Measurements from ENCODE around the gene LRRTM2. TPM values are rescaled to one million over a fixed set of nuclear protein-coding genes. Genes with fewer than 3 reads are reported as not detected.

Gene LRRTM2
- total RNA-seq, 1 donor from 2014 or later: 1.2 TPM

DNA sequence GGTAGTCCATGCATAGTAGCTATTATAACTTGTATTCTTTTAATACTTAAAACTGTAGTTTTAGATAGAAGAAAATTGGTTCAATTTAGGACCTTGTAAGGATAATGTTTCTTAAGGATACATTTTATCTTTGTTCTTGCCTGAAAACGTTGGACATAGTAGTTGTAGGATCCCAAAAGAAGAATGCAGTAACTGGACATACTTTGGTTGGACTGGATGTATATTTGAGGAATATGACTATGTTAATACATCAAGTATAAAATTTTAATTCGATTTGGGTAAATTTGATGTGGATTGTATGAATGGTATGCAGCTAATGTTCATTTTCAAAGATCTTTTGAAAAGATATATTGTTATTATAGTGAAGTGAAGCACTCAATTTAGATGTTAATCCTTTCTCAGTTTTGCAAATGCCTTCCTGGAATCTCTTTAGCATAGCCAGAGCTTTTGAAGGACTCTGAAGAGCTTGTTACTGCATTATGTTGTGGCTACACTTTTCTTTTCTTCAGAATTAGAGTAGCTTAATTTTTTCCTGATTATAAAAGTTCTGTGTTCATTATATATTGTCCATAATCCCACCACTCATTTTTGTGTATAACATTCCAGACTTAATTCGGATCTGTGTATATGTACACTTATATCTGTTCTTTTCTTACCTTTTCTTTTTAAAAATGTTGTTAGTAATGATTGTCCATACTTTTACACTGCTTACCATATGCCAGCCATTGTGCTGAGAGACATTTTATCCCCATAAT, 41.2 kb downstream of the LRRTM2 start:
- no peak overlapping the region for H3K4me3 ChIP-seq
- H3K4me1 ChIP-seq: peaks cover 23% of the 10 kb centered on the region
- intact Hi-C loops (cut with DNase I): no loop called here
- H3K27me3 ChIP-seq: no peaks in the 10 kb centered on the region
- peaks cover 0 to 11% of the 10 kb centered on the region in 2 donors for H3K36me3 ChIP-seq
- H3K9me3 ChIP-seq: no peaks in the 10 kb centered on the region
- no peak for TF ChIP-seq POLR2A (IDR thresholded peaks at IDR 0.05)
- TF ChIP-seq POLR2AphosphoS5 (IDR thresholded peaks at IDR 0.05; ENCODE audit: insufficient read depth in 1 of 2, low read depth in 1 of 2): no peak
- DNase-seq (ENCODE audit: extremely low spot score in 2 of 2): no peak
- H3K27ac ChIP-seq: no peak overlapping the region

- Histone ChIP-seq H3K27ac (no peak overlapping the region), H3K9me3 (no peaks in the 10 kb centered on the region), H3K36me3 (peaks cover 0 to 16% of the 10 kb centered on the region in 2 donors), H3K4me3 (no peak overlapping the region), H3K27me3 (no peaks in the 10 kb centered on the region), H3K4me1 (peaks cover 23% of the 10 kb centered on the region)
- intact Hi-C loops (cut with DNase I): no loop called here
- DNase-seq (ENCODE audit: extremely low spot score in 2 of 2): no peak
- TF ChIP-seq POLR2A (IDR thresholded peaks at IDR 0.05) (no peak), POLR2AphosphoS5 (IDR thresholded peaks at IDR 0.05; ENCODE audit: insufficient read depth in 1 of 2, low read depth in 1 of 2) (no peak)
- TF ChIP-seq, protein P1, sequence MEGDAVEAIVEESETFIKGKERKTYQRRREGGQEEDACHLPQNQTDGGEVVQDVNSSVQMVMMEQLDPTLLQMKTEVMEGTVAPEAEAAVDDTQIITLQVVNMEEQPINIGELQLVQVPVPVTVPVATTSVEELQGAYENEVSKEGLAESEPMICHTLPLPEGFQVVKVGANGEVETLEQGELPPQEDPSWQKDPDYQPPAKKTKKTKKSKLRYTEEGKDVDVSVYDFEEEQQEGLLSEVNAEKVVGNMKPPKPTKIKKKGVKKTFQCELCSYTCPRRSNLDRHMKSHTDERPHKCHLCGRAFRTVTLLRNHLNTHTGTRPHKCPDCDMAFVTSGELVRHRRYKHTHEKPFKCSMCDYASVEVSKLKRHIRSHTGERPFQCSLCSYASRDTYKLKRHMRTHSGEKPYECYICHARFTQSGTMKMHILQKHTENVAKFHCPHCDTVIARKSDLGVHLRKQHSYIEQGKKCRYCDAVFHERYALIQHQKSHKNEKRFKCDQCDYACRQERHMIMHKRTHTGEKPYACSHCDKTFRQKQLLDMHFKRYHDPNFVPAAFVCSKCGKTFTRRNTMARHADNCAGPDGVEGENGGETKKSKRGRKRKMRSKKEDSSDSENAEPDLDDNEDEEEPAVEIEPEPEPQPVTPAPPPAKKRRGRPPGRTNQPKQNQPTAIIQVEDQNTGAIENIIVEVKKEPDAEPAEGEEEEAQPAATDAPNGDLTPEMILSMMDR (IDR thresholded peaks at IDR 0.05): no peak
Observed at GRCh38 chr5:138833080-138833479, 42.1 kb downstream of the LRRTM2 start.

GRCh38 chr5:138832218-138832617, 42.9 kb downstream of the LRRTM2 start:
- intact Hi-C loops (cut with DNase I): no loop called here
- no peak overlapping the region for H3K4me3 ChIP-seq
- peaks cover 23% of the 10 kb centered on the region for H3K4me1 ChIP-seq
- peaks cover 0 to 25% of the 10 kb centered on the region in 2 donors for H3K36me3 ChIP-seq
- no peak for DNase-seq (ENCODE audit: extremely low spot score in 2 of 2)
- no peak for TF ChIP-seq POLR2A (IDR thresholded peaks at IDR 0.05)
- TF ChIP-seq, protein P1 (IDR thresholded peaks at IDR 0.05): no peak
- TF ChIP-seq POLR2AphosphoS5 (IDR thresholded peaks at IDR 0.05; ENCODE audit: insufficient read depth in 1 of 2, low read depth in 1 of 2): no peak
- H3K27ac ChIP-seq: no peak overlapping the region
- H3K9me3 ChIP-seq: no peaks in the 10 kb centered on the region
- H3K27me3 ChIP-seq: no peaks in the 10 kb centered on the region

DNA sequence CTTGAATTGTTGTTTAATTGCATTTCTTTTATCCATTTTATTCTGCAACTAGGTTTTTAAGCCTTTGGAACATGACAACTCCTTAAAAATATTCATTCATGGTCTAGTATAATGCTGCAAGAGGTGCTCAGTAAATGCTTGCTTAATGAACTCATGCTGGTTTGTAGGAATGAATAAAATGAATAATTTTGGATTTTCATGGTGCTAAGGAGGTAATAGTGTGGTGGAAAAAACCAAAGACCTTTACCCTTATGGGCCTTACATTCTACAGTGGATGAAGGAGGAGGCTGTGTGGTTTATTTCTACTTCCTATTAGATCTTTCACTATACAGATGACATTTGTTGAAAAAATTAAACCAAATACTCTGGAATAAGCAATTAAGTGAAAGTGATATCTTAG, 43.4 kb downstream of the LRRTM2 start:
- no peaks in the 10 kb centered on the region for H3K9me3 ChIP-seq
- TF ChIP-seq POLR2AphosphoS5 (IDR thresholded peaks at IDR 0.05; ENCODE audit: insufficient read depth in 1 of 2, low read depth in 1 of 2) (no peak), POLR2A (IDR thresholded peaks at IDR 0.05) (no peak)
- TF ChIP-seq, protein P1 (IDR thresholded peaks at IDR 0.05): no peak
- peaks cover 0 to 29% of the 10 kb centered on the region in 2 donors for H3K36me3 ChIP-seq
- H3K4me1 ChIP-seq: peaks cover 23% of the 10 kb centered on the region
- intact Hi-C loops (cut with DNase I): no loop called here
- no peak overlapping the region for H3K4me3 ChIP-seq
- H3K27ac ChIP-seq: no peak overlapping the region
- no peaks in the 10 kb centered on the region for H3K27me3 ChIP-seq
- DNase-seq (ENCODE audit: extremely low spot score in 2 of 2): no peak

DNA sequence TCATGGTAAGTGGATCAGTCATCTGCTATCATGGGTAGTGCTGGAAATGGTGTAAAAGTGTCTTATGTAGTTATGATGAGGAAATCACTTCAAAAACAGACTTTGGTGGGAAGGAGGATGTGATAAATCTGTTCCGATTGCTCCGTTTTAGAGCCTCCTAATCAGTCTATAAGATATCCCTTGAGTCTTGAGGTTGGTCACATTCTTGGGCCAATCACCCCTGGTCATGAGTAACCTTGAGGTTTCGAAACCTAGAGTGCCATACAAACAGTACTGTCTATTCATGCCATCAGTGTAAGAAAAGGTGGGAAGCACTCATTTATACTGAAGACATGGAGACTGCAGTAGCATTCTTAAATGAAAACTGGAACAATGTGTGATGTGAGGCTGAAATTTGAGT, 45.8 kb downstream of the LRRTM2 start:
- H3K36me3 ChIP-seq: peaks cover 0 to 23% of the 10 kb centered on the region in 2 donors
- H3K27ac ChIP-seq: no peak overlapping the region
- peaks cover 40% of the 10 kb centered on the region for H3K4me1 ChIP-seq
- no peak overlapping the region for H3K4me3 ChIP-seq
- TF ChIP-seq, protein P1 (IDR thresholded peaks at IDR 0.05): no peak
- TF ChIP-seq POLR2A (IDR thresholded peaks at IDR 0.05) (no peak), POLR2AphosphoS5 (IDR thresholded peaks at IDR 0.05; ENCODE audit: insufficient read depth in 1 of 2, low read depth in 1 of 2) (no peak)
- no peak for DNase-seq (ENCODE audit: extremely low spot score in 2 of 2)
- H3K27me3 ChIP-seq: no peaks in the 10 kb centered on the region
- no peaks in the 10 kb centered on the region for H3K9me3 ChIP-seq
- intact Hi-C loops (cut with DNase I): no loop called here

Data from vagina (tissue), 2 donors.